HG03103 (cell line): ENCODE results near the gene LILRA5.
"Not testable (repeated sequence)": the region's sequence is repeated elsewhere in the genome, so short reads cannot be mapped to it uniquely, and the experiment has no call there.

Experiments used
- ATAC-seq: cut with Tn5 transposase; IDR thresholded peaks from one replicate; pipeline ENCODE4 v1.9.1; 2021; ENCODE audit warnings: low read depth; ENCODE audit not compliant: unreplicated experiment

Gene LILRA5

GRCh38 chr19:54307389-54308020 lies 5.5 kb downstream of the LILRA5 start:
- ATAC-seq, result no peak

- no peak for ATAC-seq
These were observed 7.8 kb downstream of the LILRA5 start for GRCh38 chr19:54305141-54305540.

- ATAC-seq, result no peak
These were observed 10.7 kb downstream of the LILRA5 start for GRCh38 chr19:54302257-54302656.

- no peak for ATAC-seq
These were observed 13.5 kb downstream of the LILRA5 start for GRCh38 chr19:54299515-54299914.

- no peak for ATAC-seq
These were observed 13.9 kb downstream of the LILRA5 start for GRCh38 chr19:54299126-54299498.

GRCh38 chr19:54298357-54299125 lies 14.4 kb downstream of the LILRA5 start:
- no peak for ATAC-seq

GRCh38 chr19:54297759-54298305 lies 15.1 kb downstream of the LILRA5 start:
- no peak for ATAC-seq

GRCh38 chr19:54294539-54294938 lies 18.4 kb downstream of the LILRA5 start:
- ATAC-seq, result no peak

GRCh38 chr19:54289160-54289559 lies 23.8 kb downstream of the LILRA5 start:
- not testable (repeated sequence) for ATAC-seq

GRCh38 chr19:54287456-54287855 lies 25.5 kb downstream of the LILRA5 start:
- no peak for ATAC-seq

- not testable (repeated sequence) for ATAC-seq
These were observed 26.7 kb downstream of the LILRA5 start for GRCh38 chr19:54286283-54286682.

- not testable (repeated sequence) for ATAC-seq
These were observed 27.4 kb downstream of the LILRA5 start for GRCh38 chr19:54285427-54286056.

GRCh38 chr19:54282686-54283470 lies 30.1 kb downstream of the LILRA5 start:
- no peak for ATAC-seq

- ATAC-seq, result not testable (repeated sequence)
These were observed 31.3 kb downstream of the LILRA5 start for GRCh38 chr19:54281729-54282075.

GRCh38 chr19:54281007-54281728 lies 31.8 kb downstream of the LILRA5 start, which contains the start of gene LILRB2:
TSS of gene LILRB2 (minus strand) at chr19:54281110. CDS start at chr19:54280496, 614 bp downstream.
- no peak for ATAC-seq

- not testable (repeated sequence) for ATAC-seq
These were observed 32.5 kb downstream of the LILRA5 start for GRCh38 chr19:54280441-54280840.

GRCh38 chr19:54280025-54280424 lies 32.9 kb downstream of the LILRA5 start:
- not testable (repeated sequence) for ATAC-seq

- no peak for ATAC-seq
These were observed 33.5 kb downstream of the LILRA5 start for GRCh38 chr19:54279406-54279962.

GRCh38 chr19:54278571-54279195 lies 34.3 kb downstream of the LILRA5 start:
- ATAC-seq, result not testable (repeated sequence)
